Spleen (tissue), 11 donors: Measurements from ENCODE around the gene TMEM222. TPM values are rescaled to one million over a fixed set of nuclear protein-coding genes. Genes with fewer than 3 reads are reported as not detected.
A peak's percentile ranks its signal among the peaks of the same experiment; 100 is the strongest.

Source experiments
- DNase-seq: peaks from one replicate; pipeline ENCODE4 v3.0.0-alpha.2; 2020
- H3K27ac ChIP-seq, 8 donors: fragments of 200-600 bp; sonication (generic) in 7 of 8; 1 replicate in 4 of 8; 2 replicates in 4 of 8; pipeline versions ENCODE4 v1.5.0 to v1.8.0; 2016 to 2021; ENCODE audit warnings: inconsistent platforms in 4 of 8, mild to moderate bottlenecking in 4 of 8, moderate library complexity in 1 of 8
- H3K27me3 ChIP-seq, 7 donors: fragments of 200-600 bp; sonication (generic) in 6 of 7; replicated peaks in 1 of 7; 1 replicate in 4 of 7; 2 replicates in 3 of 7; pipeline versions ENCODE4 v1.5.0 to v1.8.0; 2016 to 2021; ENCODE audit warnings: inconsistent platforms in 3 of 7, mild to moderate bottlenecking in 1 of 7
- H3K36me3 ChIP-seq, 6 donors: fragments of 200-600 bp; sonication (generic) in 5 of 6; 1 replicate in 4 of 6; 2 replicates in 2 of 6; pipeline versions ENCODE4 v1.5.0 to v1.8.0; 2016 to 2021; ENCODE audit warnings: inconsistent platforms in 2 of 6
- H3K4me1 ChIP-seq, 6 donors: fragments of 200-600 bp; sonication (generic) in 5 of 6; 1 replicate in 3 of 6; 2 replicates in 3 of 6; pipeline versions ENCODE4 v1.5.0 to v1.8.0; 2016 to 2021; ENCODE audit warnings: inconsistent platforms in 3 of 6
- H3K4me3 ChIP-seq, 8 donors: fragments of 200-600 bp; sonication (generic) in 7 of 8; 1 replicate in 4 of 8; 2 replicates in 4 of 8; pipeline versions ENCODE4 v1.5.0 to v1.8.0; 2016 to 2021; ENCODE audit warnings: inconsistent platforms in 4 of 8, mild to moderate bottlenecking in 4 of 8, moderate library complexity in 2 of 8
- H3K9me3 ChIP-seq, 8 donors: fragments of 200-600 bp; sonication (generic) in 7 of 8; 1 replicate in 4 of 8; 2 replicates in 4 of 8; pipeline versions ENCODE4 v1.5.0 to v1.8.0; 2016 to 2021; ENCODE audit warnings: inconsistent platforms in 4 of 8
- CTCF ChIP-seq, 11 experiments: fragments of 200-600 bp in 7 of 11; fragments of 450-650 bp in 4 of 11; sonication (generic) in 4 of 11; IDR thresholded peaks in 8 of 11; conservative IDR thresholded peaks in 3 of 11; 1 replicate in 7 of 11; 2 replicates in 4 of 11; pipeline versions ENCODE4 v1.4.0 to v1.8.0; 2016 to 2021; ENCODE audit warnings: antibody characterized with exemption in 11 of 11, inconsistent platforms in 4 of 11, mild to moderate bottlenecking in 1 of 11
- POLR2A ChIP-seq, 3 donors: fragments of 450-650 bp; IDR thresholded peaks; one replicate each; pipeline ENCODE4 v1.5.1; 2017; ENCODE audit warnings: antibody characterized with exemption in 3 of 3, mild to moderate bottlenecking in 1 of 3
- POLR2AphosphoS5 ChIP-seq, 3 donors: sonication (generic); formaldehyde crosslinking; IDR thresholded peaks; one replicate each; pipeline ENCODE4 v1.5.1; 2017; ENCODE audit warnings: antibody characterized with exemption in 3 of 3
- WGBS, 5 donors: extraction: QIAGEN DNeasy Blood & Tissue Kit in 3 of 5; methylation state at CpG; one replicate each; pipeline versions ENCODE4 v1.1.5 to v1.1.7; 2013 to 2018; 5-methylcytosine and 5-hydroxymethylcytosine counted together
- intact Hi-C: fragments of 100-400 bp; cut with DNase I; formaldehyde crosslinking; loops from one replicate; pipeline ENCODE4 v1.15.0; 2023; ENCODE audit warnings: low total_unique reads
- polyA plus RNA-seq, 3 donors: library from polyadenylated mRNA; stranded (reverse); fragments of 200-250 nt; gene quantifications; one replicate each; pipeline ENCODE4 v1.2.1, GENCODE V29; 2013
- total RNA-seq, 7 donors: library from RNA; depleted of rRNA in 3 of 7; stranded (reverse); fragments of >200 nt in 3 of 7; fragmentation: NEBNext Ultra II Directional in 4 of 7; extraction: Animal tissue kit (Norgen Biotek cat#: 25700) in 4 of 7; gene quantifications; one replicate each; pipeline versions ENCODE4 v1.1.0 to v1.2.1, GENCODE V29; 2016 to 2021
- donor health status: healthy with polysubstance abuse.
- donor health status: DM: no; HTN: no; CAD: no; lungs with moderate emphysema.
- donor health status: DM: no; HTN: no; CAD: no.
- donor health status: Bipolar disorder and iron deficiency.
- donor health status: healthy.
- donor health status: DM: no; HTN: no; CAD: no.
- donor health status: DM: yes; HTN: yes; CAD: no.

Gene TMEM222
- total and polyA plus RNA-seq, 10 donors = 25.4 to 38.9 (median 31.8) TPM

DNA sequence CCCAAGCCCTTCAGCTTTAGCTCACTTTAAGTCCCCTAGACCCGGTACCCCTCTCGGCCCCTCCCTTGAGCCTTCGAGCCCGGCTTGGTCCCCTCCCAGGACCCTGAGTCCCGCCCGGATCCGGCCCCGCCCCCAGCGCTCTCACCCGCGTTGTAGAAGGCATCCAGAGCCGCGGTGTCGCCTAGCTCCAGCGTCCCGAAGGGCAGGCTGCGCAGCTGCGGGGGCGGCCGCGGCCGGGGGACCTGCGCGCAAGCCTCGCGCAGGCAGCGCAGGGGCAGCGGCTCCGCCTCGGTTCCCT, 44.1 kb downstream of the TMEM222 start:
- 0 to 1% (median 0%) methylated on average over 6 to 30 of the region's 30 CpGs for WGBS, 5 donors
- Histone ChIP-seq H3K27ac (peak overlapping the region; percentile 68 to 95 (median 90)), H3K4me1 (peaks cover 19 to 71% (median 55%) of the 10 kb centered on the region in 6 donors), H3K36me3 (peaks cover 0 to 36% (median 7%) of the 10 kb centered on the region in 6 donors), H3K4me3 (peak overlapping the region; percentile 33 to 89 (median 67)), H3K27me3 (no peaks in the 10 kb centered on the region), H3K9me3 (no peaks in the 10 kb centered on the region)
- DNase-seq = peak; percentile 94
- intact Hi-C loops = no loop called here
- TF ChIP-seq POLR2A (IDR thresholded peaks at IDR 0.05) (no peak), POLR2AphosphoS5 (IDR thresholded peaks at IDR 0.05) (peak; percentile 43 to 79 (median 73))

GRCh38 chr1:27366411-27367159, 44.6 kb downstream of the TMEM222 start, which contains the start of gene MAP3K6:
TSS of gene MAP3K6 (minus strand) at chr1:27366961. CDS start at chr1:27366597, 364 bp downstream.
- peak; percentile 91 for DNase-seq
- Histone ChIP-seq H3K9me3 (no peaks in the 10 kb centered on the region), H3K4me3 (peak within 1 kb of the TSS; percentile 33 to 89 (median 67)), H3K4me1 (peaks cover 19 to 68% (median 55%) of the 10 kb centered on the region in 6 donors), H3K27ac (peak within 1 kb of the TSS; percentile 68 to 95 (median 90)), H3K27me3 (no peaks in the 10 kb centered on the region), H3K36me3 (peaks cover 0 to 31% (median 7%) of the 10 kb centered on the region in 6 donors)
- intact Hi-C loops = no loop called here
- 1 to 23% (median 2%) methylated on average over 6 to 67 of the region's 67 CpGs for WGBS, 5 donors
- TF ChIP-seq CTCF (IDR thresholded peaks at IDR 0.05 in 8 of 11, conservative IDR thresholded peaks at IDR 0.05 in 3 of 11) (peak in 5 of 11 experiments; percentile 11 to 42 (median 33)), POLR2AphosphoS5 (IDR thresholded peaks at IDR 0.05) (peak in 2 of 3 donors; percentile 89 to 91), POLR2A (IDR thresholded peaks at IDR 0.05) (peak in 1 of 3 donors; percentile 56)

DNA sequence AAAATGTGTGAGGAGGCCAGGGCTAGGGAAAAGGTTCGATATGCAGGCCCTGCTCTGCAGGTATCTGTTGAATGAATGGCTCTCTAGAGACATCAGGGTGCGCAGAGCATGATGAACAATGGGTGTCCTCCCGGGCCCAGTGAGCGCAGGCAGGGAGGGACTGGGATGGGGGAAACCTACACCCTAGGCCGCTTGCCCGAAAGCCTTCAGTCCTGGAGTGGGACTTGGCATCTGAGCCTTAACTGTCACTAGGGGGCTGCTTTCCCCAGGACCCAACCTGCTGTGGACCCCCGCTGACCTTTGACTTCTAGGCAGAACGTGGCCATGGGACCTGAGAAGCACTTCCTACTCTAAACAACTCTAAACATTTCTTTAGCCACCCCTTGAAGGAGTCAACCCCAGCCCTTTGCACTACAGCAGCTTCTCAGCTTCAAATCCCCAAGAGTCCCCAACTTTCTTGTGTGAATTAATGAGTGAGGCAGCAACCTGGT, 45.2 kb downstream of the TMEM222 start:
- Histone ChIP-seq H3K4me3 (peak overlapping the region in 7 of 8 donors; percentile 59 to 89 (median 68)), H3K36me3 (peaks cover 0 to 25% (median 7%) of the 10 kb centered on the region in 6 donors), H3K27ac (peak overlapping the region; percentile 61 to 95 (median 90)), H3K9me3 (no peaks in the 10 kb centered on the region), H3K27me3 (no peaks in the 10 kb centered on the region), H3K4me1 (peaks cover 19 to 68% (median 55%) of the 10 kb centered on the region in 6 donors)
- 50 to 64% (median 56%) methylated on average over 3 to 8 of the region's 8 CpGs for WGBS, 5 donors
- TF ChIP-seq CTCF (IDR thresholded peaks at IDR 0.05 in 8 of 11, conservative IDR thresholded peaks at IDR 0.05 in 3 of 11) (no peak), POLR2A (IDR thresholded peaks at IDR 0.05) (no peak), POLR2AphosphoS5 (IDR thresholded peaks at IDR 0.05) (no peak)
- intact Hi-C loops = no loop called here
- DNase-seq = no peak

GRCh38 chr1:27368869-27369582, 47.1 kb downstream of the TMEM222 start:
- intact Hi-C loops = no loop called here
- Histone ChIP-seq H3K27me3 (no peaks in the 10 kb centered on the region), H3K4me1 (peaks cover 19 to 65% (median 55%) of the 10 kb centered on the region in 6 donors), H3K27ac (peak overlapping the region in 5 of 8 donors; percentile 31 to 73 (median 63)), H3K36me3 (peaks cover 0 to 7% (median 0%) of the 10 kb centered on the region in 6 donors), H3K4me3 (no peak overlapping the region), H3K9me3 (no peaks in the 10 kb centered on the region)
- no peak for TF ChIP-seq POLR2AphosphoS5 (IDR thresholded peaks at IDR 0.05)
- no peak for TF ChIP-seq POLR2A (IDR thresholded peaks at IDR 0.05)
- TF ChIP-seq CTCF (IDR thresholded peaks at IDR 0.05 in 8 of 11, conservative IDR thresholded peaks at IDR 0.05 in 3 of 11) = no peak
- 37 to 55% (median 48%) methylated on average over 12 to 13 of the region's 13 CpGs for WGBS, 5 donors
- DNase-seq = no peak
